Smooth muscle cell of the umbilical artery (primary cell): ENCODE data around the gene TP53TG3F. TPM values are rescaled to one million over a fixed set of nuclear protein-coding genes. Genes with fewer than 3 reads are reported as not detected.

Experiments
- total RNA-seq: library from RNA; depleted of rRNA; stranded (reverse); fragments of >200 nt; gene quantifications from 2 replicates; pipeline ENCODE4 v1.2.3, GENCODE V29; 2014

TP53TG3F gene, protein sequence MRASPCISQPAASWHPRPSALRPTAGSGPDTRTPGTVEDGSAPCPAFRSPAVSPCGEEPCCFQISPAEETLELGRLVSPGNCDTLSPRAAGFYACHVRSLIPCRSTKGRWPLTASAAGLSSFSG
- total RNA-seq = not detected in 2 replicates

GRCh38 chr16:33459312-33459711 is at the start of gene TP53TG3F:
TP53TG3F (plus strand) TSS chr16:33459612; CDS start chr16:33459680, 68 bp downstream.

Other genes starting within 250 kb of the TP53TG3F start
- not detected in 2 replicates for gene TP53TG3E, start 155.3 kb upstream of the TP53TG3F start, total RNA-seq
- gene TP53TG3B, start 98.8 kb upstream of the TP53TG3F start, total RNA-seq = not detected in 2 replicates